Prostate gland (tissue), 2 donors: ENCODE data around the gene C1QTNF12. TPM values are rescaled to one million over a fixed set of nuclear protein-coding genes. Genes with fewer than 3 reads are reported as not detected.

Source experiments
- DNase-seq: peaks from one replicate; pipeline ENCODE4 v3.0.0-alpha.2; 2019; ENCODE audit warnings: low spot score
- H3K27ac ChIP-seq, 2 donors: fragments of 200-600 bp; sonication (generic); 2 replicates each; pipeline ENCODE4 v1.5.1; 2017 to 2019
- H3K27me3 ChIP-seq: fragments of 200-600 bp; sonication (generic); replicated peaks from 2 replicates; pipeline ENCODE4 v1.5.1; 2019; ENCODE audit not compliant: insufficient read depth
- H3K36me3 ChIP-seq, 2 donors: fragments of 200-600 bp; sonication (generic); 1 replicate in 1 of 2; 2 replicates in 1 of 2; pipeline versions ENCODE4 v1.5.1 to v1.8.1; 2017 to 2019
- H3K4me1 ChIP-seq: fragments of 200-600 bp; sonication (generic); replicated peaks from 2 replicates; pipeline ENCODE4 v1.5.1; 2019
- H3K4me3 ChIP-seq, 2 donors: fragments of 200-600 bp; sonication (generic); 2 replicates each; pipeline ENCODE4 v1.5.1; 2017 to 2019
- H3K9me3 ChIP-seq: fragments of 200-600 bp; sonication (generic); 2 replicates; pipeline ENCODE4 v1.5.1; 2017
- POLR2A ChIP-seq: fragments of 450-650 bp; IDR thresholded peaks from one replicate; pipeline ENCODE4 v1.6.1; 2016; ENCODE audit warnings: antibody characterized with exemption, mild to moderate bottlenecking
- POLR2AphosphoS5 ChIP-seq: sonication (generic); formaldehyde crosslinking; IDR thresholded peaks from one replicate; pipeline ENCODE4 v1.6.1; 2017; ENCODE audit warnings: antibody characterized with exemption
- WGBS: methylation state at CpG from one replicate; pipeline ENCODE4 v1.1.5; 2018; 5-methylcytosine and 5-hydroxymethylcytosine counted together
- intact Hi-C: fragments of 100-400 bp; cut with DNase I; formaldehyde crosslinking; loops from one replicate; pipeline ENCODE4 v1.14.2; 2022
- total RNA-seq, 2 donors: library from RNA; depleted of rRNA; stranded (reverse); fragments of >200 nt; gene quantifications; one replicate each; pipeline ENCODE4 v1.1.0, GENCODE V29; 2016
- TF ChIP-seq, protein P1 (sequence below), 4 experiments: fragments of 200-600 bp in 2 of 4; fragments of 450-650 bp in 2 of 4; sonication (generic) in 2 of 4; IDR thresholded peaks; 1 replicate in 3 of 4; 2 replicates in 1 of 4; pipeline ENCODE4 v1.5.1; 2016 to 2019; ENCODE audit warnings: antibody characterized with exemption in 4 of 4, mild to moderate bottlenecking in 2 of 4, moderate library complexity in 2 of 4

The C1QTNF12 gene
- total RNA-seq, 2 donors from 2014 or later = 3.4 TPM; not detected in 1

DNA sequence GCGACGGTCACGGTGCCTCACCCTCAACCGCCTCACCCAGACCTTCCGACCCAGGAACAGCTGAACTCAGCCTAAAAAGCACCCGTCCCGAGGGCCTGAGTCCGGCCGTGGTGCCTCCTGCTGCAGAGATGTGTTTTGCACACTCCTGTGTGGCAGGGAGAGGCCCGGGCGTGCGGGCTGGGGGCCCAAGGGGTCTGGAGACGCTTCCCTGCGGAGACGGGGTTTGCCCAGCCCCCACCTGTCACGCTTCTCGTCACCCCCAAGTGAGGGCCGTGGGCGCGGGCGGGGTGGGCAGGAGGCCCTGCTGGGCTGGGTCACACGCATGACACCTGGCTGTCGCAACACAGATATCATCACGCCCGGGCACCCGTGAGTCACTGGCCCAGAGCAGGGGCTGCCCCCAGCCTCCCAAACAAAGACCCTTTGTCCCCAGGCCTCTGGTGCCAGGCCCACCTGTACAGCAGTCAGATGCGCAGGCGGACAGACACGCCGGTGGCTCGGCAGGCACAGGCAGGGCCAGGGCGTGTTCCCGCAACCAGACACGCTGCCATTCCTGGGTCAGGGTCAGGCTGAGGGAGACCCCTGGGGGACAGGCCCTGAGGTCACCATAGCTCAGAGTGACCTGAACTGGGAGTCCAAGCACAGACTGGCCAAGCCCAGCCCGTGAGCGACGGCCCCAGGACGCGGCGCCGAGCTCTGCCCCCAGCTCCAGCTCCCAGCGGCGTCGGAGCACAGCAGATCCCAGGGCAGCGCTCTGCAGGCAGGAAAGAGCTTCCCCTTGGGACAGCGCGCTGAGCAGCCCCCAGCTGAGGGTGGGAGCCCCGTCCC is 8.4 kb downstream of the C1QTNF12 start:
- Histone ChIP-seq H3K27me3 (no peaks in the 10 kb centered on the region), H3K27ac (no peak overlapping the region), H3K4me3 (no peak overlapping the region), H3K36me3 (no peaks in the 10 kb centered on the region), H3K4me1 (no peaks in the 10 kb centered on the region), H3K9me3 (no peaks in the 10 kb centered on the region)
- intact Hi-C loops = no loop called here
- WGBS = 43% methylated on average over 22 of the region's 48 CpGs
- TF ChIP-seq, protein P1, sequence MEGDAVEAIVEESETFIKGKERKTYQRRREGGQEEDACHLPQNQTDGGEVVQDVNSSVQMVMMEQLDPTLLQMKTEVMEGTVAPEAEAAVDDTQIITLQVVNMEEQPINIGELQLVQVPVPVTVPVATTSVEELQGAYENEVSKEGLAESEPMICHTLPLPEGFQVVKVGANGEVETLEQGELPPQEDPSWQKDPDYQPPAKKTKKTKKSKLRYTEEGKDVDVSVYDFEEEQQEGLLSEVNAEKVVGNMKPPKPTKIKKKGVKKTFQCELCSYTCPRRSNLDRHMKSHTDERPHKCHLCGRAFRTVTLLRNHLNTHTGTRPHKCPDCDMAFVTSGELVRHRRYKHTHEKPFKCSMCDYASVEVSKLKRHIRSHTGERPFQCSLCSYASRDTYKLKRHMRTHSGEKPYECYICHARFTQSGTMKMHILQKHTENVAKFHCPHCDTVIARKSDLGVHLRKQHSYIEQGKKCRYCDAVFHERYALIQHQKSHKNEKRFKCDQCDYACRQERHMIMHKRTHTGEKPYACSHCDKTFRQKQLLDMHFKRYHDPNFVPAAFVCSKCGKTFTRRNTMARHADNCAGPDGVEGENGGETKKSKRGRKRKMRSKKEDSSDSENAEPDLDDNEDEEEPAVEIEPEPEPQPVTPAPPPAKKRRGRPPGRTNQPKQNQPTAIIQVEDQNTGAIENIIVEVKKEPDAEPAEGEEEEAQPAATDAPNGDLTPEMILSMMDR (IDR thresholded peaks at IDR 0.05) = no peak
- TF ChIP-seq POLR2A = no peak
- no peak for TF ChIP-seq POLR2AphosphoS5
- no peak for DNase-seq

DNA sequence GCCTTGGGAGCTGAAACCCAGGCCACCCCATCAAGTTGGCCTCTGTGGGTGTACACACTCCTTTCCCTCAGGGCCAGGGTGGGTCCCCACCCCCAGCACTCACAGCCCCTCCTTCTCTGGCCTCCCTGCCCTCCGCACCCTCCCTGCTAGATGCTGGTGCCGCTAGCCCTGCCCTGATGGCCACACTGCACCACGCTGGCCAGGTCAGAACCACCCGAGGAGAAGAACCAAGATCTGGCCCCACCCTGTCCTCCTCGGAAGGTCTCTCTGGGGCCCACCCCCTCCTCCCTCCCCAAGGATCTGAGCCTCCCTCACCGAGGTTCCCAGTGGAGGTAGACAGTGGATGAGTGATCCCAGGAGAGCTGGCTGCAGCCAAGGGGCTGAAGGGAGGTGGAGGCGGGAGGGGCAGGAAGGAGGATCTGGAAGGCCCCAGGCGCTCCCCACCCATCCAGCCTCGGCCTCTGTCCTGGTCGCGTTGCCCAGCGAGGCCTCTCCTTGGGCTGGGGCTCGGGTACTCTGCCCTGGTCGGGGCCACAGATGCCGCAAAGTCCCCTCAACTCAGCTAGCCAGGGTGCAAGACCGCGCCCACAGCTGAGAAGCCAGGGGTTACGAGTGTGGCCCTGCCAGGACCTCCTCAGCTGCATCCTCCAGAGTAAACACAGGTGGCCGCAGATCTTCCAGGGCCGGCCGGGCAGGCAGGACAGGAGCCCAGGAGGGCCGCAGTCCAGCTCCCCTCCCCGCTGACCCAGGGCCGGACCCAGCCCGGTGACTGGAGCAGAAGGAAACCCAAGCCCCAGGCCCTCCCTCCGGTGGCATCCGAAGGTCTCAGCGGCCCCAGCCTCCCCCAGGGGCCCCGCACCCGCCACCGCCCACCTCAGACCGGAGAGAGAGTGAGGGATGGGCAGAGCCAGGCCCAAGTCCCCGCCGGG is 9.3 kb downstream of the C1QTNF12 start:
- H3K27me3 ChIP-seq = no peaks in the 10 kb centered on the region
- intact Hi-C loops = no loop called here
- H3K27ac ChIP-seq = no peak overlapping the region
- H3K9me3 ChIP-seq = no peaks in the 10 kb centered on the region
- no peaks in the 10 kb centered on the region for H3K36me3 ChIP-seq
- H3K4me3 ChIP-seq = no peak overlapping the region
- no peaks in the 10 kb centered on the region for H3K4me1 ChIP-seq
- WGBS = 40% methylated on average over 21 of the region's 34 CpGs
- TF ChIP-seq, protein P1 (IDR thresholded peaks at IDR 0.05) = no peak
- TF ChIP-seq POLR2A = no peak
- TF ChIP-seq POLR2AphosphoS5 = no peak
- no peak for DNase-seq

DNA sequence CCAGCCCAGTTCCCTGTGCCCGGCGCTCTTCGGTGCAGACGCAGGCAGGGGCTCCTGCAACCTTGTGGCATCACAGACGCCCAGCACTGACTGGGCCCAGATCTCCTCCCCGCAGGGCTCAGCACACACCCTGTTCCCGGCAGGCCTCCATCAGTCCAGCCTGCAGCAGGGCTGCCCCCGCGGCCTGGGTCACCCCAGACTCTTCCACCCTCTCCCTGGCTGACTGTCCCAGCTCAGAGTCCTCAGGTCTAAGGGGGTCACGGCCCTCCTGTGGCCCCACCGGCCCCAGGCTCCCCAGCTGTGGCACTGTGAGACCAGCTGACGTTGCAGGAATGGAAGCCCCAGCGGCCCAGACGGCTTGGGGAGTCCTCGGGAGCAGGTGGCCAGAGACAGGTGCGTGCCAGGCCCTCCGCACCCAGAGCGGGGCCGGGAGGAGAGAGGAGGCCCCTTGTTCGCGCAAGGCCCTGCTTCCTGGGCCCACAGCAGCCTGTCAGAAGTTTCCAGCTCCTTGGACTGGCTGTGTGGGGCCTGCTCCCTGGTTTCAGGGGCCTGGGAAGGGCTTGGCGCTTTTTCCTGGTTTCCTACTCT is 10.3 kb downstream of the C1QTNF12 start:
- intact Hi-C loops = no loop called here

DNA sequence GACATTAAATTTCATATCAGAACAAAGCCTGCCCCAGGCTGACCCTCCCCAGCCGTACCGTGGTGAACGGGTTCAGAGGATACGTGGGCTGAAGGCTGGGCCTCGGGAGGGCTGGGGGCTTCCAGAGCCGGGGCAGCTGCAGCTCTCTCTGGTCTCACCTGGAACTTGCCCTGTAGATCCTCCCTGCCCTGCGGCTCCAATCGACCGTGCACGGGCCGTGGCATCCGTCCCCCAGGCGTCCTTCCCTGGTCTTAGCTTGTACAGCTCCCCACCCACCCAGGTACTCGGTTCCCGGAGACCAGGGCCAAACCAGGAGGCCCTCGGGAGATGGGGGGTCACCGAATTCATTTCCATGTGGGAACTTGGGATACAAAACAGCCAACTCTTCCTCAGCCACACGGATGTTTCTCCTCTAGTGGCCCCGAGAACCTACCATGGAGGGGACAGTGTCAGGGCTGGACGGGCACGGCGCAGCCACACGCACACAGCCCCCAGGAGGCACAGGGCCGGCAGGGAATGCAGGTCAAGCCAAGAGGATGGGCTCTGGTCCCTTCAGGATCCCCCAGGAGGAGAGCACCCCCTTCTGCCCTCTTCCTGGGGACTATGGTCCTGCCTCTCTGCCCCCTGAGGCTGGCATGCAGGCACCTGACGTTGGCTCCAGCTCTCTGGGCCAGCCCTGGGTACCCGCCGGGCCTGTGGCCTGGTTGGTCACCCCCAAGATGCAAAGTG is 11.3 kb downstream of the C1QTNF12 start:
- intact Hi-C loops = no loop called here

More for the DNA sequence above, 10.3 kb downstream of the C1QTNF12 start:
- 86% methylated on average over 18 of the region's 22 CpGs for WGBS
- Histone ChIP-seq H3K27me3 (no peaks in the 10 kb centered on the region), H3K4me1 (no peaks in the 10 kb centered on the region), H3K4me3 (no peak overlapping the region), H3K36me3 (no peaks in the 10 kb centered on the region), H3K27ac (no peak overlapping the region), H3K9me3 (no peaks in the 10 kb centered on the region)
- TF ChIP-seq, protein P1 (IDR thresholded peaks at IDR 0.05) = no peak
- no peak for TF ChIP-seq POLR2AphosphoS5
- TF ChIP-seq POLR2A = no peak
- DNase-seq = no peak

More for the DNA sequence above, 11.3 kb downstream of the C1QTNF12 start:
- WGBS = 85% methylated on average over 27 of the region's 27 CpGs
- DNase-seq = no peak
- Histone ChIP-seq H3K27ac (no peak overlapping the region), H3K4me1 (peaks cover 6% of the 10 kb centered on the region), H3K4me3 (no peak overlapping the region), H3K27me3 (no peaks in the 10 kb centered on the region), H3K36me3 (no peaks in the 10 kb centered on the region), H3K9me3 (no peaks in the 10 kb centered on the region)
- TF ChIP-seq, protein P1 (IDR thresholded peaks at IDR 0.05) = no peak
- no peak for TF ChIP-seq POLR2AphosphoS5
